ENCODE data around the gene PTPRR. TPM values are rescaled to one million over a fixed set of nuclear protein-coding genes. Genes with fewer than 3 reads are reported as not detected.

The PTPRR gene
- total and polyA plus RNA-seq, 2 of the 13 experiments (the other 11 are each of a cell fraction or from before 2014, with no cell fraction given), result not detected

DNA sequence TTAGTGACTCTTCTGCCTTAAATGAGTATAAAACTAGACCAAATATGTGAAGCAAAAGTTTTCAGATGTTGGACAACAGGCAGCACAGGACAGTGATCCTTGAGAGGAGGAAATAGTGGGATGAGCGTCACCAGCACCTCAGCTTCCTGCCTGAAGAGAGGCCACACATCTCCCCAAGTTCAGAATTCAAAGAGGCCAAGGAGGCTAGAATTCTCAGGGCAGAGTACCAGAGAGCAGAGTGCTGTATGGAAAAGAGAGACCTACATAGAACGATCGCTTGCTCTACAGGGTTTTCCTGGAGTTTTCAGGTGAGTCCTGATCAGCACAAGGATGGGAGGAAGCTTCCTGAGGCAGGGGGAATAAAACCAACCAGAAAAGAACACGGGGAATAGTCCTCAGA, 107.0 kb downstream of the PTPRR start (continued):
- TF ChIP-seq, protein P1, sequence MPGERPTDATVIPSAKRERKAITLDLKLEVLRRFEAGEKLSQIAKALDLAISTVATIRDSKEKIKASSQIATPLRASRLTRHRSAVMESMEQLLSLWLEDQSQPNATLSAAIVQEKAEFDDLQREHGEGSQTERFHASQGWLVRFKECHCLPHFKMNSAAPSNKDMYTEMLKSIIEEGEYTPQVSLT (CRISPR knock-in tag; IDR thresholded peaks at IDR 0.05; ENCODE audit: borderline replicate concordance, low read depth), result no peak
- TF ChIP-seq RARG (CRISPR knock-in tag; IDR thresholded peaks at IDR 0.05; ENCODE audit: low read depth) (no peak), KDM6A (CRISPR knock-in tag; IDR thresholded peaks at IDR 0.05; ENCODE audit: low read depth) (no peak), HNRNPUL1 (IDR thresholded peaks at IDR 0.05; ENCODE audit: low read depth, low read length) (no peak)
- TF ChIP-seq, protein P2, sequence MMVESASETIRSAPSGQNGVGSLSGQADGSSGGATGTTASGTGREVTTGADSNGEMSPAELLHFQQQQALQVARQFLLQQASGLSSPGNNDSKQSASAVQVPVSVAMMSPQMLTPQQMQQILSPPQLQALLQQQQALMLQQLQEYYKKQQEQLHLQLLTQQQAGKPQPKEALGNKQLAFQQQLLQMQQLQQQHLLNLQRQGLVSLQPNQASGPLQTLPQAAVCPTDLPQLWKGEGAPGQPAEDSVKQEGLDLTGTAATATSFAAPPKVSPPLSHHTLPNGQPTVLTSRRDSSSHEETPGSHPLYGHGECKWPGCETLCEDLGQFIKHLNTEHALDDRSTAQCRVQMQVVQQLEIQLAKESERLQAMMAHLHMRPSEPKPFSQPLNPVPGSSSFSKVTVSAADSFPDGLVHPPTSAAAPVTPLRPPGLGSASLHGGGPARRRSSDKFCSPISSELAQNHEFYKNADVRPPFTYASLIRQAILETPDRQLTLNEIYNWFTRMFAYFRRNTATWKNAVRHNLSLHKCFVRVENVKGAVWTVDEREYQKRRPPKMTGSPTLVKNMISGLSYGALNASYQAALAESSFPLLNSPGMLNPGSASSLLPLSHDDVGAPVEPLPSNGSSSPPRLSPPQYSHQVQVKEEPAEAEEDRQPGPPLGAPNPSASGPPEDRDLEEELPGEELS (CRISPR knock-in tag; IDR thresholded peaks at IDR 0.05), result no peak
- TF ChIP-seq, protein P3, sequence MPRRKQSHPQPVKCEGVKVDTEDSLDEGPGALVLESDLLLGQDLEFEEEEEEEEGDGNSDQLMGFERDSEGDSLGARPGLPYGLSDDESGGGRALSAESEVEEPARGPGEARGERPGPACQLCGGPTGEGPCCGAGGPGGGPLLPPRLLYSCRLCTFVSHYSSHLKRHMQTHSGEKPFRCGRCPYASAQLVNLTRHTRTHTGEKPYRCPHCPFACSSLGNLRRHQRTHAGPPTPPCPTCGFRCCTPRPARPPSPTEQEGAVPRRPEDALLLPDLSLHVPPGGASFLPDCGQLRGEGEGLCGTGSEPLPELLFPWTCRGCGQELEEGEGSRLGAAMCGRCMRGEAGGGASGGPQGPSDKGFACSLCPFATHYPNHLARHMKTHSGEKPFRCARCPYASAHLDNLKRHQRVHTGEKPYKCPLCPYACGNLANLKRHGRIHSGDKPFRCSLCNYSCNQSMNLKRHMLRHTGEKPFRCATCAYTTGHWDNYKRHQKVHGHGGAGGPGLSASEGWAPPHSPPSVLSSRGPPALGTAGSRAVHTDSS (CRISPR knock-in tag; conservative IDR thresholded peaks at IDR 0.05), result no peak

GRCh38 chr12:70812136-70812535, 108.4 kb downstream of the PTPRR start:
- Histone ChIP-seq H3K4me3 (replicated peaks in 1 of 3; ENCODE audit: insufficient read depth in 1 of 3, low read depth in 2 of 3, low read length in 3 of 3) (no peak overlapping the region), H3K27me3 (ENCODE audit: control insufficient read depth in 1 of 2, insufficient read depth in 2 of 2, low read length in 2 of 2) (no peaks in the 10 kb centered on the region; a peak in 1 of 5 replicates), H3K79me2 (ENCODE audit: insufficient read depth, low read length) (no peaks in the 10 kb centered on the region), H2AFZ (ENCODE audit: low read length) (no peak overlapping the region), H3K4me1 (ENCODE audit: insufficient read depth, low read length) (no peaks in the 10 kb centered on the region), H3K9ac (ENCODE audit: insufficient read depth, low read depth, low read length) (no peak overlapping the region), H3K9me3 (ENCODE audit: low read length) (no peaks in the 10 kb centered on the region), H3K27ac (ENCODE audit: extremely low read length, insufficient read depth, low read length) (no peak overlapping the region), H3K4me2 (ENCODE audit: low read depth, low read length) (no peak overlapping the region), H3K36me3 (replicated peaks in 1 of 2; ENCODE audit: control insufficient read depth in 1 of 2, insufficient read depth in 2 of 2, low read length in 2 of 2) (no peaks in the 10 kb centered on the region), H4K20me1 (ENCODE audit: insufficient read depth, low read length) (no peaks in the 10 kb centered on the region)
- no TSS peak for BruUV-seq (replicated peaks)
- TF ChIP-seq ATM (IDR thresholded peaks at IDR 0.05; ENCODE audit: borderline replicate concordance) (no peak), ZNF124 (CRISPR knock-in tag; IDR thresholded peaks at IDR 0.05) (no peak)
- in situ Hi-C loops (cut with HindIII; ENCODE audit: extremely low pct_ligation_motif_present, low pct_unique_long_range_greater_than_20kb), result no loop called here
- ChIA-PET CTCF (ENCODE audit: low intra/inter-chr PET ratio, low total read pairs) (no interaction called here), POLR2A (no interaction called here)
- 0% methylated on average over 3 of the region's 3 CpGs for WGBS (ENCODE audit: low lambda C conversion rate)
- no peak for DNase-seq (ENCODE audit: low spot score)
- no peak for ATAC-seq
- intact Hi-C loops (cut with micrococcal nuclease; ENCODE audit: unreplicated experiment), result no loop called here
- FAIRE-seq, result no peak

All from HepG2 (cell line).